Osteoblast (primary cell): ENCODE results near the gene IDH3B. TPM values are rescaled to one million over a fixed set of nuclear protein-coding genes. Genes with fewer than 3 reads are reported as not detected.
A peak's percentile ranks its signal among the peaks of the same experiment; 100 is the strongest.

Experiments used
- DNase-seq: peaks from one replicate; pipeline ENCODE4 v3.0.0; 2011; ENCODE audit warnings: low spot score, mixed read lengths; ENCODE audit not compliant: insufficient read length; ENCODE audit errors: missing footprints
- H2AFZ ChIP-seq: 2 replicates; pipeline ENCODE4 v1.6.0; 2011; ENCODE audit warnings: mild to moderate bottlenecking, low read length
- H3K27ac ChIP-seq: 2 replicates; pipeline ENCODE4 v1.5.1; 2011; ENCODE audit warnings: mild to moderate bottlenecking, low read depth, low read length, moderate library complexity
- H3K27me3 ChIP-seq: 2 replicates; pipeline ENCODE4 v1.6.0; 2012; ENCODE audit warnings: mild to moderate bottlenecking, control low read depth, inconsistent platforms, low read length, moderate library complexity; ENCODE audit not compliant: insufficient read depth
- H3K36me3 ChIP-seq: 2 replicates; pipeline ENCODE4 v1.5.1; 2011; ENCODE audit warnings: mild to moderate bottlenecking, low read length, control low read depth, moderate library complexity; ENCODE audit not compliant: insufficient read depth
- H3K4me1 ChIP-seq: 2 replicates; pipeline ENCODE4 v1.5.1; 2011; ENCODE audit warnings: mild to moderate bottlenecking, low read length, control low read depth, moderate library complexity; ENCODE audit not compliant: insufficient read depth
- H3K4me2 ChIP-seq: 2 replicates; pipeline ENCODE4 v1.6.0; 2011; ENCODE audit warnings: mild to moderate bottlenecking, low read length; ENCODE audit not compliant: insufficient read depth
- H3K4me3 ChIP-seq: fragments of 200-600 bp; sonication (generic); 3 replicates; pipeline ENCODE4 v1.5.1; 2012; ENCODE audit warnings: mild to moderate bottlenecking, low read length, inconsistent platforms; ENCODE audit not compliant: insufficient read depth
- H3K79me2 ChIP-seq: 2 replicates; pipeline ENCODE4 v1.6.0; 2012; ENCODE audit warnings: mild to moderate bottlenecking, low read length, control low read depth, inconsistent platforms; ENCODE audit not compliant: insufficient read depth
- H3K9me3 ChIP-seq: 2 replicates; pipeline ENCODE4 v1.5.1; 2011; ENCODE audit warnings: low read depth, low read length, control low read depth
- H4K20me1 ChIP-seq: 2 replicates; pipeline ENCODE4 v1.6.0; 2012; ENCODE audit warnings: mild to moderate bottlenecking, low read length, control low read depth; ENCODE audit not compliant: insufficient read depth
- CTCF ChIP-seq: IDR thresholded peaks from 2 replicates; pipeline ENCODE4 v1.5.1; 2011; ENCODE audit warnings: mild to moderate bottlenecking, low read depth, low read length, moderate library complexity; ENCODE audit errors: extremely low read depth
- total RNA-seq: library from RNA; depleted of rRNA; stranded (reverse); fragments of >200 nt; gene quantifications from 2 replicates; pipeline ENCODE4 v1.2.3, GENCODE V29; 2012

IDH3B gene
- total RNA-seq, 1 donor = 71.7 TPM

- no peaks in the 10 kb centered on the region for H3K27me3 ChIP-seq
- no peak for TF ChIP-seq CTCF
- peaks cover 14% of the 10 kb centered on the region for H3K4me1 ChIP-seq
- no peak overlapping the region for H3K27ac ChIP-seq
- no peak overlapping the region for H2AFZ ChIP-seq
- peaks cover 49% of the 10 kb centered on the region for H3K79me2 ChIP-seq
- no peak for DNase-seq
- no peak overlapping the region for H3K4me3 ChIP-seq
- H3K9me3 ChIP-seq = no peaks in the 10 kb centered on the region
- peaks cover 74% of the 10 kb centered on the region for H3K36me3 ChIP-seq
- peaks cover 44% of the 10 kb centered on the region for H4K20me1 ChIP-seq
- no peak overlapping the region for H3K4me2 ChIP-seq
Observed at GRCh38 chr20:2657241-2657640, 6.8 kb downstream of the IDH3B start.

GRCh38 chr20:2656471-2657117 lies 7.4 kb downstream of the IDH3B start:
- no peaks in the 10 kb centered on the region for H3K9me3 ChIP-seq
- H3K36me3 ChIP-seq = peaks cover 69% of the 10 kb centered on the region
- no peak overlapping the region for H3K27ac ChIP-seq
- H4K20me1 ChIP-seq = peaks cover 44% of the 10 kb centered on the region
- H3K4me2 ChIP-seq = no peak overlapping the region
- H3K4me1 ChIP-seq = peaks cover 16% of the 10 kb centered on the region
- no peak for DNase-seq
- peaks cover 45% of the 10 kb centered on the region for H3K79me2 ChIP-seq
- H3K27me3 ChIP-seq = no peaks in the 10 kb centered on the region
- no peak for TF ChIP-seq CTCF
- no peak overlapping the region for H3K4me3 ChIP-seq
- H2AFZ ChIP-seq = no peak overlapping the region

GRCh38 chr20:2655331-2656116 lies 8.5 kb downstream of the IDH3B start:
- Histone ChIP-seq H3K9me3 (no peaks in the 10 kb centered on the region), H3K27me3 (no peaks in the 10 kb centered on the region), H3K4me2 (no peak overlapping the region), H3K27ac (peak overlapping the region; percentile 3), H2AFZ (no peak overlapping the region), H3K36me3 (peaks cover 65% of the 10 kb centered on the region), H3K4me1 (peaks cover 22% of the 10 kb centered on the region), H3K4me3 (no peak overlapping the region), H3K79me2 (peaks cover 49% of the 10 kb centered on the region), H4K20me1 (peaks cover 44% of the 10 kb centered on the region)
- TF ChIP-seq CTCF = no peak
- no peak for DNase-seq

GRCh38 chr20:2654831-2655230 lies 9.2 kb downstream of the IDH3B start:
- peaks cover 53% of the 10 kb centered on the region for H3K79me2 ChIP-seq

More at GRCh38 chr20:2654831-2655230, 9.2 kb downstream of the IDH3B start:
- no peaks in the 10 kb centered on the region for H3K27me3 ChIP-seq
- H3K4me3 ChIP-seq = no peak overlapping the region
- H3K4me2 ChIP-seq = peak overlapping the region; percentile 100
- H3K9me3 ChIP-seq = no peaks in the 10 kb centered on the region
- peaks cover 58% of the 10 kb centered on the region for H3K36me3 ChIP-seq
- no peak for DNase-seq
- peak overlapping the region; percentile 30 for H3K27ac ChIP-seq
- H2AFZ ChIP-seq = no peak overlapping the region
- peaks cover 44% of the 10 kb centered on the region for H4K20me1 ChIP-seq
- TF ChIP-seq CTCF = no peak
- peaks cover 22% of the 10 kb centered on the region for H3K4me1 ChIP-seq
